Endothelial cell of umbilical vein (primary cell): ENCODE results near the gene EBF4.

ENCODE experiments used
- EZH2 ChIP-seq: IDR thresholded peaks from 2 replicates; pipeline ENCODE4 v1.6.1; 2012; ENCODE audit warnings: borderline replicate concordance, low read depth, mild to moderate bottlenecking, moderate library complexity, low read length, inconsistent platforms; ENCODE audit not compliant: severe bottlenecking
- TF ChIP-seq, protein P1 (sequence below), 2 donors: IDR thresholded peaks; 1 replicate in 1 of 2; 2 replicates in 1 of 2; pipeline ENCODE4 v1.5.1; 2011; ENCODE audit warnings: low read length in 2 of 2, mild to moderate bottlenecking in 2 of 2, moderate library complexity in 2 of 2, control low read depth in 1 of 2, inconsistent platforms in 1 of 2, low read depth in 1 of 2; ENCODE audit not compliant: insufficient read depth in 1 of 2; ENCODE audit errors: extremely low read depth in 1 of 2

DNA sequence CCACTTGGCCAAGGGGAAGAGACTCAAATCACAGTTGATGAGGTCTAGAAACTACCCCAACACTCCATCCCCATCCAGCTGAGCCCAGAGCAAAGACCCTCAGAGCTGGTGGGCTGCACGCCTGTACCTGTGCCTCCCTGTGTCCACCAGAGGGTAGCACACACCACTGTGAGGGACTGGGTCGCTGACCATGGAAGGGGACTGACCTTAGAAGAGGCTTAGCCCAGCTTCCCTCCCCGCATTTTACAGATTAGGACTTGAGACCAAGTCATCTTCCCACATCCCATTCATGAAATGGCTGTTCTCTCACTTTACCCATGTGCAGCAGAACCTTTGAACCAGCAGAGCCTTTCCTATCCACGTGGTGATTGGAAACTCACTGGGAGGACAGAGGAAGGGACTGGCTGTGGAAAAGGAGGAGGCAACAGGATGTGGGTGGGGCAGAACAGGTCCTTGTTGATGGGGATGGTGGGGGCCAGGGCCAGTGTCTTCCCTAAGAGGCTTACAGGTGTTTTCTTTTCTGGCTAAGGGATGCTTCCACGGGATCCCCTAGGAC is 63.6 kb downstream of the EBF4 start:
- no peak for TF ChIP-seq EZH2
- TF ChIP-seq, protein P1, sequence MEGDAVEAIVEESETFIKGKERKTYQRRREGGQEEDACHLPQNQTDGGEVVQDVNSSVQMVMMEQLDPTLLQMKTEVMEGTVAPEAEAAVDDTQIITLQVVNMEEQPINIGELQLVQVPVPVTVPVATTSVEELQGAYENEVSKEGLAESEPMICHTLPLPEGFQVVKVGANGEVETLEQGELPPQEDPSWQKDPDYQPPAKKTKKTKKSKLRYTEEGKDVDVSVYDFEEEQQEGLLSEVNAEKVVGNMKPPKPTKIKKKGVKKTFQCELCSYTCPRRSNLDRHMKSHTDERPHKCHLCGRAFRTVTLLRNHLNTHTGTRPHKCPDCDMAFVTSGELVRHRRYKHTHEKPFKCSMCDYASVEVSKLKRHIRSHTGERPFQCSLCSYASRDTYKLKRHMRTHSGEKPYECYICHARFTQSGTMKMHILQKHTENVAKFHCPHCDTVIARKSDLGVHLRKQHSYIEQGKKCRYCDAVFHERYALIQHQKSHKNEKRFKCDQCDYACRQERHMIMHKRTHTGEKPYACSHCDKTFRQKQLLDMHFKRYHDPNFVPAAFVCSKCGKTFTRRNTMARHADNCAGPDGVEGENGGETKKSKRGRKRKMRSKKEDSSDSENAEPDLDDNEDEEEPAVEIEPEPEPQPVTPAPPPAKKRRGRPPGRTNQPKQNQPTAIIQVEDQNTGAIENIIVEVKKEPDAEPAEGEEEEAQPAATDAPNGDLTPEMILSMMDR (IDR thresholded peaks at IDR 0.05; ENCODE audit: extremely low read depth in 1 of 2, insufficient read depth in 1 of 2, low read depth in 1 of 2, low read length in 2 of 2), result peak; percentile 58 to 86
